ENCODE data around the gene LRCH3. TPM values are rescaled to one million over a fixed set of nuclear protein-coding genes. Genes with fewer than 3 reads are reported as not detected.

The LRCH3 gene
- total RNA-seq, 4 donors from 2014 or later: 47.3 to 74.1 (median 70.6) TPM

GRCh38 chr3:197841789-197842188 lies 50.7 kb downstream of the LRCH3 start:
- H3K9me3 ChIP-seq: no peaks in the 10 kb centered on the region
- peaks cover 0 to 83% (median 2%) of the 10 kb centered on the region in 3 donors for H3K36me3 ChIP-seq
- no peak for DNase-seq (ENCODE audit: low spot score in 2 of 2)
- no peak for TF ChIP-seq EP300 (IDR thresholded peaks at IDR 0.05)
- TF ChIP-seq POLR2A (IDR thresholded peaks at IDR 0.05): no peak
- TF ChIP-seq, protein P1, sequence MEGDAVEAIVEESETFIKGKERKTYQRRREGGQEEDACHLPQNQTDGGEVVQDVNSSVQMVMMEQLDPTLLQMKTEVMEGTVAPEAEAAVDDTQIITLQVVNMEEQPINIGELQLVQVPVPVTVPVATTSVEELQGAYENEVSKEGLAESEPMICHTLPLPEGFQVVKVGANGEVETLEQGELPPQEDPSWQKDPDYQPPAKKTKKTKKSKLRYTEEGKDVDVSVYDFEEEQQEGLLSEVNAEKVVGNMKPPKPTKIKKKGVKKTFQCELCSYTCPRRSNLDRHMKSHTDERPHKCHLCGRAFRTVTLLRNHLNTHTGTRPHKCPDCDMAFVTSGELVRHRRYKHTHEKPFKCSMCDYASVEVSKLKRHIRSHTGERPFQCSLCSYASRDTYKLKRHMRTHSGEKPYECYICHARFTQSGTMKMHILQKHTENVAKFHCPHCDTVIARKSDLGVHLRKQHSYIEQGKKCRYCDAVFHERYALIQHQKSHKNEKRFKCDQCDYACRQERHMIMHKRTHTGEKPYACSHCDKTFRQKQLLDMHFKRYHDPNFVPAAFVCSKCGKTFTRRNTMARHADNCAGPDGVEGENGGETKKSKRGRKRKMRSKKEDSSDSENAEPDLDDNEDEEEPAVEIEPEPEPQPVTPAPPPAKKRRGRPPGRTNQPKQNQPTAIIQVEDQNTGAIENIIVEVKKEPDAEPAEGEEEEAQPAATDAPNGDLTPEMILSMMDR (IDR thresholded peaks at IDR 0.05): no peak
- H3K27ac ChIP-seq: peak overlapping the region in 1 of 4 donors; percentile 6
- H3K27me3 ChIP-seq: no peaks in the 10 kb centered on the region
- H3K4me3 ChIP-seq: no peak overlapping the region
- peaks cover 0 to 8% (median 0%) of the 10 kb centered on the region in 4 donors for H3K4me1 ChIP-seq
- 82 to 84% methylated on average over 5 of the region's 5 CpGs for WGBS, 2 donors

DNA sequence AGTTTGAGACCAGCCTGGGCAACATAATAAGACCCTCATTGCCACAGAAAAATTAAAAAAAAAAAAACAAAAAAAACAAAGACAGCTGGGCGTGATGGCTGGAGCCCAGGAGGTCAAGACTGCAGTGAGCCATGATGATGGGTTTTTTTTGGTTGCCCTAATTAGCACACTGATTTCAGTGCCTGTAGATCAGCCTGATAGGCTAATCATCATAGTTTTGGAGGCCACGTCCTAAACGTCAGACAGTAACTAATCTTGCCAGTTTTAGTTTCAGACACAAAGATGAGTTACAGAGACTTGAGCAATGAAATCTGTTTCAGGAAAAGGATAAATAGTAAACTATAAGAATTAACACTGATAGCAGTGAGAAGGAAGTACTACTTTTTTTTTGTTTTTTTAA lies 55.4 kb downstream of the LRCH3 start:
- TF ChIP-seq POLR2A (IDR thresholded peaks at IDR 0.05) (no peak), EP300 (IDR thresholded peaks at IDR 0.05) (no peak)
- TF ChIP-seq, protein P1 (IDR thresholded peaks at IDR 0.05): no peak
- H3K27me3 ChIP-seq: no peaks in the 10 kb centered on the region
- H3K4me1 ChIP-seq: peaks cover 0 to 16% (median 4%) of the 10 kb centered on the region in 4 donors
- H3K27ac ChIP-seq: no peak overlapping the region
- DNase-seq (ENCODE audit: low spot score in 2 of 2): no peak
- no peaks in the 10 kb centered on the region for H3K9me3 ChIP-seq
- WGBS, 2 donors: 59 to 64% methylated on average over 3 of the region's 3 CpGs
- H3K36me3 ChIP-seq: peaks cover 0 to 63% (median 2%) of the 10 kb centered on the region in 3 donors
- no peak overlapping the region for H3K4me3 ChIP-seq

DNA sequence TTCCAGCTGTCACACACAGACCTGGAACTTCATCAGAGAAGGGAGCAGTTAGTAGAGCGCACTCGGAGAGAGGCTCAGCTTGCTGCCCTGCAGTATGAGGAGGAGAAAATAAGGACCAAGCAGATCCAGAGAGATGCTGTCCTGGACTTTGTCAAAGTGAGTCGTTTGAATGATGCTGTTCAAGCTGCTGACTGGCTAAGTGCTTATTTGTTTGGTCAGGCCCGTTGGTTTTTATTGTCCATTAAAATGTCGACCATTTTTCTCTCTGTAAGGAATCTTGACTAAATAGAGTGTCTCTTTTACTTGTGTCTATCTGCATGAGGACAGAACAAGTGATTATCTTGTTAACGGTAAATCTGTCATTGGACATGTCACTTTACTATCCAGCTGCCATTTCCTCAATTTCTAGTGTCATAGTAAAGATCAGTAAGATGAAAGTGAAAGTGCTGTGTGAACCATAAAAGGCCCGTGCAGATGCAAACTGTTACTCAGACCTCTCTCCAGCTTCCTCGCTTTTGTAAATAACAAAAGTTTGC lies 56.9 kb downstream of the LRCH3 start:
- Histone ChIP-seq H3K9me3 (no peaks in the 10 kb centered on the region), H3K4me3 (peak overlapping the region in 3 of 4 donors; percentile 17 to 28 (median 25)), H3K27me3 (no peaks in the 10 kb centered on the region), H3K36me3 (peaks cover 0 to 64% (median under 1%) of the 10 kb centered on the region in 3 donors), H3K4me1 (peaks cover 0 to 16% (median 4%) of the 10 kb centered on the region in 4 donors), H3K27ac (peak overlapping the region; percentile 19 to 62 (median 44))
- no peak for DNase-seq (ENCODE audit: low spot score in 2 of 2)
- WGBS, 2 donors: 27 to 30% methylated on average over 8 of the region's 8 CpGs
- TF ChIP-seq, protein P1 (IDR thresholded peaks at IDR 0.05): no peak
- no peak for TF ChIP-seq EP300 (IDR thresholded peaks at IDR 0.05)
- no peak for TF ChIP-seq POLR2A (IDR thresholded peaks at IDR 0.05)

GRCh38 chr3:197854596-197855343 lies 63.7 kb downstream of the LRCH3 start:
- no peaks in the 10 kb centered on the region for H3K9me3 ChIP-seq
- no peak for DNase-seq (ENCODE audit: low spot score in 2 of 2)
- no peak for TF ChIP-seq EP300 (IDR thresholded peaks at IDR 0.05)
- TF ChIP-seq, protein P1 (IDR thresholded peaks at IDR 0.05): no peak
- TF ChIP-seq POLR2A (IDR thresholded peaks at IDR 0.05): no peak
- peaks cover 0 to 74% (median 4%) of the 10 kb centered on the region in 3 donors for H3K36me3 ChIP-seq
- no peak overlapping the region for H3K27ac ChIP-seq
- no peak overlapping the region for H3K4me3 ChIP-seq
- H3K27me3 ChIP-seq: no peaks in the 10 kb centered on the region
- H3K4me1 ChIP-seq: no peaks in the 10 kb centered on the region
- WGBS, 2 donors: 70 to 74% methylated on average over 8 of the region's 8 CpGs

DNA sequence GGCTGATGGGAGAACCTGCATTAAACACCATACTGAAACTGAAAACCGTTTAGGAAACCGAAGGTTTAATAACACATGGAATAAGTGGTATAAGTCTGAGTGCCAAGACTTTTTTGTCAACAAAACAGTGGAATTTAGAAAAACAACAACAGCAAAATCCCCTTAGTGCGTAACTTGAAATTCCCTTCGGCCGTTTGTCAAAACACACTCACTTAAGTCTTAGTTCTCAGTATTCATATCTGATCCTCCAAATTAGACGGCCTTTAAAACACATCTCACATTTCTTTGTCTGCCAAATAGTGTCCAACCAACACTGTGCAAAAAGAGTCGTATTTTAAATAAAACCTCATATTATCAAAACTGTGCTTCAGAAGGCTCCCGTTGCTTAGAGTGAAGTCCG lies 64.5 kb downstream of the LRCH3 start:
- WGBS, 2 donors: 88 to 90% methylated on average over 9 of the region's 9 CpGs
- no peak overlapping the region for H3K27ac ChIP-seq
- no peaks in the 10 kb centered on the region for H3K9me3 ChIP-seq
- H3K4me1 ChIP-seq: no peaks in the 10 kb centered on the region
- no peak for DNase-seq (ENCODE audit: low spot score in 2 of 2)
- peaks cover 0 to 76% (median 4%) of the 10 kb centered on the region in 3 donors for H3K36me3 ChIP-seq
- TF ChIP-seq, protein P1 (IDR thresholded peaks at IDR 0.05): no peak
- TF ChIP-seq POLR2A (IDR thresholded peaks at IDR 0.05) (no peak), EP300 (IDR thresholded peaks at IDR 0.05) (no peak)
- H3K4me3 ChIP-seq: no peak overlapping the region
- H3K27me3 ChIP-seq: no peaks in the 10 kb centered on the region

Measured in tibial nerve (tissue), 4 donors.